ENCODE results near the gene ADAM12.

- TF ChIP-seq EZH2 (IDR thresholded peaks at IDR 0.05), result no peak
- no peak for TF ChIP-seq POLR2AphosphoS5 (IDR thresholded peaks at IDR 0.05; ENCODE audit: borderline replicate concordance, low read depth, low read length)
These were observed 323.8 kb downstream of the ADAM12 start for GRCh38 chr10:126064512-126064911.

Data from SK-N-MC (cell line).